HG02938 (cell line): ENCODE results near the gene THOC2.
"Not testable (repeated sequence)": the region's sequence is repeated elsewhere in the genome, so short reads cannot be mapped to it uniquely, and the experiment has no call there.

ENCODE experiments used
- ATAC-seq: cut with Tn5 transposase; IDR thresholded peaks from one replicate; pipeline ENCODE4 v1.9.1; 2021; ENCODE audit warnings: mild to moderate bottlenecking, moderate library complexity; ENCODE audit not compliant: unreplicated experiment

THOC2 gene

GRCh38 chrX:123581586-123581985, 151.3 kb downstream of the THOC2 start:
- ATAC-seq: no peak

- ATAC-seq: no peak
Observed at GRCh38 chrX:123580792-123581191, 152.1 kb downstream of the THOC2 start.

GRCh38 chrX:123574027-123574426, 158.8 kb downstream of the THOC2 start:
- ATAC-seq: not testable (repeated sequence)

- no peak for ATAC-seq
Observed at GRCh38 chrX:123570011-123570590, 162.8 kb downstream of the THOC2 start.

- no peak for ATAC-seq
Observed at GRCh38 chrX:123563167-123563566, 169.7 kb downstream of the THOC2 start.

GRCh38 chrX:123562342-123563146, 170.3 kb downstream of the THOC2 start:
- ATAC-seq: no peak

- no peak for ATAC-seq
Observed at GRCh38 chrX:123561439-123562215, 171.2 kb downstream of the THOC2 start.

- ATAC-seq: no peak
Observed at GRCh38 chrX:123550829-123551228, 182.0 kb downstream of the THOC2 start.
